Dermis microvascular lymphatic vessel endothelial cell (primary cell): ENCODE results near the gene SPSB1. TPM values are rescaled to one million over a fixed set of nuclear protein-coding genes. Genes with fewer than 3 reads are reported as not detected.
A peak's percentile ranks its signal among the peaks of the same experiment; 100 is the strongest.

Source experiments
- DNase-seq, 2 donors: peaks; one replicate each; pipeline versions ENCODE4 v3.0.0 to v3.0.0-alpha.2; 2010; ENCODE audit warnings: low read depth in 2 of 2
- total RNA-seq: library from RNA; depleted of rRNA; stranded (reverse); fragments of >200 nt; gene quantifications from 2 replicates; pipeline ENCODE4 v1.2.1, GENCODE V29; 2014

Gene SPSB1
- total RNA-seq, 1 donor from 2014 or later: 26.4 TPM

DNA sequence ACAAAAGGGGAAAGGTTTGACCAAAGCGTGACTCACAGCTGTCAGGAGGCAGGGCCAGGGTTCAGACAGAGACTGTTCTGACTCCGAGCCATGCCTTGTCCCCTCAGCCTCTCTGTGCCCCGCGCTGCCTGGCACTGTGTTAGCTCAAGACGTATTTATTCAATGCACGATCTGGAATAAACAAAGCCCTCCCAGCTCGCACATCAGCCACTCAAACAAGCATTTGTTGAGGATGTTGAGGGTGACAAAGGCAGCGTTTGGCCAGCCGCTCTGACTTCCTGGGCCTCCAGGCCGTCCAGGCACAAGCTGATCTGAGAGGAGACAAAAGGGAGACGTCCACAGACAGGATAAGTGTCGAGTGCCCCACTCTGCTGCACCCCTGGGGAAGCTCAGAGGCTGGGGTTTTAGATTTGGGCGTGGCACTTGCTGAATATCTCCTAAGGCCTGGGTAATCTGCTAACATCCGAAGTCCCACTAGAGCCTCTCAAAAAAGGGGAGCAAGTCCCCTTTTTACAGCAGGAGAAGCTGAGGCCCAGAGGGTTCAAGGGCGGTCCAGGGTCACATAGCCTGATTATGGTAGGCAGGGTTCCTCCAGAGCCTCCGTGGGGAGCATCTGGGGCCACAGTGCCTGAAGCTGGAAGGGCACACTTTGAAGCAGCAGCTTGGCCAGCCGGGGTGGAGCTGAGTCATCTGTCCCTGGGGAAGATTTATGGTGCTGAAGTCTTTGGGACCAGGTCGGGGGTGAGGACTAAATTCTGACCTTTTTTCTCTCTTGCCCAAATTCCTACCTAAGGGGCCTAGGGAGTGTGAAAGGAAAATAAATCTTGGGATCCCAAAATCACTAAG lies 95.9 kb downstream of the SPSB1 start:
- DNase-seq: no peak

DNA sequence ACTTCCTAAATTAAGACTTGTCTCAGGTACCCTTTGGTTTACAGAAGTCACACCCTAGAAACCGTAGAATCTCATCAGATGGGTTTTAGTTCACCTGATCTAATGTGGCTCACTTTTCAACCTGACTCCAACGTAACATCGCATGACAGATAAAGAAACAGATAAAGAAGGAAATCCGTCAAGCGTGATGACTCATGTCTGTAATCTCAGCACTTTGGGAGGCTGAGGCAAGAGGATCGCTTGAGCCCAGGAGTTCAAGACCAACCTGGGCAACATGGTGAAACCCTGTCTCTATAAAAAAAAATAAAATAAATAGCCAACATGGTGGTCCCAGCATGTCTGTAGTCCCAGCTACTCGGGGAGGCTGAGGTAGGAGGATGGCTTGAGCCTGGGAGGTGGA lies 97.3 kb downstream of the SPSB1 start:
- no peak for DNase-seq

DNA sequence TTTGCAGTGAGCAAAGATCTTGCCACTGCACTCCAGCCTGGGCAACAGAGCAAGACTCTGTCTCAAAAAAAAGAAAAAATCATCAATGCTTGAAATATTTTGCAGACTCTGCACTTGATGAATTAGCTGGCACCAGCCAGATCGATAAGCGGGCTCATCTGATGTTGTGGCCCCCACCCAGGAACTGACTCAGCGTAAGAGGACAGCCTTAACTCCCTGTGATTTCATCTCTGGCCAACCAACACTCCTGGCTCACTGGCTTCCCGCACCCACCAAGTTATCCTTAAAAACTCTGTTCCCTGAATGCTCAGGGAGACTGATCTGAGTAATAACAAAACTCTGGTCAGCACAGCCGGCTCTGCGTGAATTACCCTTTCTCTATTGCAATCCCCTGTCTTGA lies 98.9 kb downstream of the SPSB1 start:
- no peak for DNase-seq

DNA sequence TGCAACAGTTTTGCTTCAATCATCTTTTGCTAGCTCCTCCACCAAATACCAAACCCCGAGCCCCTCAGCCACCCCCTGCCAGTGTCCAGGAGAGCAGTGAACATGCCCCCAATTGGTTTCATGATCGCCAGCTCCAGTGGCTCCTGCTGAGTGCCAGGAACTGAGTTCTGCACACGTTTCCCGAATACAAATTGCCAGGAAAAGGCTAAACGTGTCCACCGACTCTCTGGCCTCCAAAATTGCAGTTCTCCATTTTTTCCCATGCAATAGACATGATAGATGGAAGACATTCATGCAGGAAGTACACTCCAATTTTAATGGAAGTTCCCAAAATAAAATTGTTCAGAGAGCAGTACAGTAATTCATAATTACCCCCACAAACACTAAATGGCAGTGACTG lies 101.3 kb downstream of the SPSB1 start:
- peak in 1 of 2 donors; percentile 63 for DNase-seq

DNA sequence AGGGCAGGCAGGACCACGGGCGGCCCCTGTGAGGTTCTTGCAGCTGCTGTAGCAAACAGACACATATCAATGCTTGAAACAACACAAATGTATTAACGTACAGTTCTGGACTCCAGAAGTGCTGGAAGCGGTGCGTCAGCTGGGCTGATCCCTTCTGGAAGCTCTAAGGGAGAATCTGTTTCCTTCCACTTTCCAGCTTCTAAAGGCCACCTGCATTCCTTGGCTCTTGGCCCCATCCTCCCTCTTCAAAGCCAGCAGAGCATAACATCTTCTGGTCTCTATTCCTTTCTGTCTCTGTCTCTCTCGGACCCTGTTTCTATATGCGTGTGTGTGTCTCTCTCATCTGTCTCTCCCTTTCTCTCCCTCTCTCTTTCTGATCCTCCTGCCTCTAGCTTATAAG lies 102.3 kb downstream of the SPSB1 start:
- DNase-seq: no peak

DNA sequence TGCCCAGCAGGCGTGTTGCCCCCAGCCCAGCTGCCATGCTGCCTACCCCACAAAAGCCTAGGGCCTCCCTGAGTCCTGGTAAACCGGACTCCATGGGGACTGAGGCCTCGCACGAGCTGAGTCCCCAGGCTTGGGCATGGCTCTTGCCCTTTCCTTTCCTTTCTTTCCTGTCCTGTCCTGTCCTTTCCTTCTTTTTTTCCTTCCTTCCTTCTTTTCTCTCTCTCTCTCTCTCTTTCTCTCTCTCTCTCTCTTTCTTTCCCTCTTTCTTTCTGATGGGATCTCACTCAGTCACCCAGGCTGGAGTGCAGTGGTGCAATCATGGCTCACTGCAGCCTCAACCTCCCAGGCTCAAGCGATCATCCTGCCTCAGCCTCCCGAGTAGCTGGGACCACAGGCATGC lies 104.4 kb downstream of the SPSB1 start:
- no peak for DNase-seq

DNA sequence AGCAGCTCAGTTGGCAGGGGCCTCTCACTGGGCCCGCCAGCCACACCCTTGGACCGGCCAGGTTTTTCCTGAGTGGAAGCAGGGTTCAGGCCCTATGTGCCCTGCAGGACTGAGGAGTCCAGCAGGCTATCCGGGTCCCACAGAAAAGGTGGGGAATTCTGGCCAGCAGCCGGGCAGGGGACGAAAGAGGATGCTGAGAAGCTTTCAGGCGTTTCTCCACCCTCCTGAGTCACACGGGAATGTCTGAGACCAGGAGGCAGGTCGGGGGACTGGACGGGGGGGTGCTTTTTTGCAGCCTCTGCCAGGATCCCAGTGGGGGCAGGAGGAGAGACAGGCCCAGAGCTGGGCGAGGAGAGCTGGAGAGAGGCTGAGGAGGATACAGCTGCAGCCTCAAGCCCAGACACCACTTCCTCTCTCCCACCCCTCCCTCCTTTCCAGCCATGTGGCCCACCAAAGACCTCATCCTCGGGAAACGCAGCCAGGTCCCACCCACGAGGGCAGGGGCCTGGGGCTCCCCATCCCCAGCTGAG lies 105.4 kb downstream of the SPSB1 start:
- peak; percentile 85 to 100 for DNase-seq

DNA sequence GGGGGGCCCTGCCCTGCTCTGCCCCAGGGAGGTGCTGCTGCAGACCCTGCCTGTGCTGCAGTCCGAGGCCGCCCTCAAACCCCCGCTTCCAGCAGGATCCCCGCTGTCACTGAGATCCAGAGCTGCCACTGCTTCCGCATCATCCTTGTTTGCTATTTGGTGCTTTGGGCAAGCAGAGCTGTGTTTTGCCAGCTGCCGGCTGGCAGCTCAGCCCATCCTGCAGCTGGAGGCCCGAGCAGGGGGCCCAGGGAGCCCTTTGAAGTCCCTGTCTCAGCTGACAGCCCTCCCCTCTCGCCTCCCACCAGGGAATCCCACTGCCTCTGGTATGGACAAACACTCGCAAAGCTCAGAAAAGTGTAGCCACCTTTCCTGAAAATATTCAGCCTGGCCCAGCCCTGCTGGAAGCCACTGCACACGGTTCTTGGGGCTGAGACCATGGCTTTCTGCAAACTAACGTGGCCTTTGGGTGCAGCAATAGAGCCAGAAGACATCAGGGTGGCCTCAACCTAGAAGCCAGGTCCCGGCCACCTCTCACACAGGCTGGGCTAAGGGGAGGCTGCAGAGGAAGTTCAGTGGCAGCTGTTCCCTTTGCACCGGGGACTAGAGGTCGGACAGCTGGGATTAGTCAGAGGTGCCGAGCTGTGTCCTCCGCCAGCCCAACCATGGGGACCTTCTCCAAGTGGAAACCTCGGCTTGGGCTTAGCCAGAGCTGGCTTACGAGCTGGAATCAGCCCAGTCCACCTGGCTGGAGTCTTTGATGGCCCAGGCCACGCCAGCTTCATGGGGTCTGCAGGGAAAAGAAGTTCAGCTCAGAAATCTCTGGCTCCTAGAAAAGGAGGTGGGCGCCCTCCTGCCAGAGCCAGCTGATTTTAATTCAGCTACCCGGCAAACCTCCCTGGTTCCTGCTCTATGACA lies 107.1 kb downstream of the SPSB1 start:
- DNase-seq: peak; percentile 76 to 92

DNA sequence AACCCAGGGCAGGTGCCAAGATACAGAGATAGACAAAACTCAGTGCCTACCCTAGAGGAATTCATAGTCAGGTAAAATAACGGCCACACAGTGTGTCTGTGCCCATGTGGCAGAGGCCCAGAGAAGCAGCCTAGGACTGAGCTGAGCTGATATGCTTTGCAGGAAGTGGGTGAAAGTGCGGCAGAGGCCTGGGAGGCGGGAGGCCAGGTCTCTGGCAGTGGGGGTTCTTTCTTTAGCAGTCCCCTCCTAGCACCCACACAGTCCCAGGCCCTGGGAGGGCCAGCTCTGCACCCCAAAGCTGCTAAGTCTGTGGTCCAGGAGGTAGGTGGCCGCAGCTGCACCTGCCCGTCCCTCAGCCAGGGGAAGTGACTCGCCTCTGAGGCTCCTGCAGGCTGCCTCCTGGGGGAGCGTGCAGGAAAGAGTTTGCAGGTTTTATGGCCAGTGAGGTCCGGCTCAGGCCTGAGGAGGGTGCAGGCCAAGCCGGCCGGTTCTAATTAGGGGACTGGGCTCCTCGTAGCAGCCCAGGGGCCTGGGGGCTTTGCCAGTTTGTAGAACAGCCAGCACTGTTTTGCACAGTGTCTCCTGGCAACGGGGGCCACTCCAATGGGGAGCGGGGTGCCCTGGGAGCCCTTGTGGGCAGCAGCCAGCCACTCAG lies 107.9 kb downstream of the SPSB1 start:
- peak in 1 of 2 donors; percentile 75 for DNase-seq

DNA sequence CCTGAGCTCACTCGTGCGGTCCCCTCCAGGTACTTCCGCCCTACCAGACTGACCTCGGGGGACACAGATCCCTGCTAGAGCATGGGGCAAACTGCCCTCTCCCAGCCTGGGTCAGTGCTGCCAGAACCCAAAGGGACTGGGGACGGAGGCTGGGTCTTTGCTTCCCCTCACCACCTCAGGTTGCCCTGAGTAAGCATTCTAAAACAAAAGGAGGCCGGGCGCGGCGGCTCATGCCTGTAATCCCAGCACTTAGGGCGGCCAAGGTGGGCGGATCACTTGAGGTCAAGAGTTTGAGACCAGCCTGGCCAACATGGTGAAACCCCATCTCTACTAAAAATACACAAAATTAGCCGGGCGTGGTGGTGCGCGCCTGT lies 108.4 kb downstream of the SPSB1 start:
- no peak for DNase-seq

DNA sequence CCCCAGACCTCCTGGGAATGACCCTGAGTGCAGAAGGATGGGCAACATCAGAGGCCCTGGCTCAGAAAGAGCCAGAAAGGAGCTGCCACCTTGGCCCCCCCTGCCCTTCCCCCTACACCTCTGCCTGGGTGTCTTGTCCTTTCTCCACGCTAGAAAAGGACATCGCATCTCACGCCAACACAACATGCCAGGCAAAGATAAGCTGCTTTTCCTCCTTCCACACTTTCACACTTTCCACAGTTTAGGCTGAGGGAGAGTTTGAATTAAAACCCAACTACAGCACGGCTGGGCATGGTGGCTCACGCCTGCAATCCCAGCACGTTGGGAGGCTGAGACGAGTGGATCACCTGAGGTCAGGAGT lies 109.5 kb downstream of the SPSB1 start:
- DNase-seq: no peak

DNA sequence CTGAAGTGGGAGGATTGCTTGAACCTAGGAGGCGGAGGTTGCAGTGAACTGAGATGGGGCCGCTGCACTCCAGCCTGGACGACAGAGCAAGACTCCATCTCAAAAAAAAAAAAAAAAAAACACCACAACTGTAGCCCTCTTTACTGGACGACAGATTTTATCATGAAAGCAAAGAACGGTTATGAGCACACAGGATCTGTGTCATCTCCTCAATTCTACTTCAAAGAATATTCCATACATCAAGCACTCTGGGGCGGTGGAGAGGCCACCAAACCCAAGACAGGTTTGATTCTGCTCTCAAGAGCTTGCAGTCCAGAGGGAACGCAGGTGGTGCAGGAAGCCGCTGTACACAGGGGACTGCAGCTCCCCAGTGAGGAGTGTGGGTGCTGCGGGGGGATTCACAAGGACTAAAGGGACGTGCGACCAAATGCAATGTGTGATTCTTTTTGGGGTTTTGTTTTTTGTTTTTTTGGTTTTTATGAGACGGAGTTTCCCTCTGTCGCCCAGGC lies 110.1 kb downstream of the SPSB1 start:
- peak in 1 of 2 donors; percentile 50 for DNase-seq

DNA sequence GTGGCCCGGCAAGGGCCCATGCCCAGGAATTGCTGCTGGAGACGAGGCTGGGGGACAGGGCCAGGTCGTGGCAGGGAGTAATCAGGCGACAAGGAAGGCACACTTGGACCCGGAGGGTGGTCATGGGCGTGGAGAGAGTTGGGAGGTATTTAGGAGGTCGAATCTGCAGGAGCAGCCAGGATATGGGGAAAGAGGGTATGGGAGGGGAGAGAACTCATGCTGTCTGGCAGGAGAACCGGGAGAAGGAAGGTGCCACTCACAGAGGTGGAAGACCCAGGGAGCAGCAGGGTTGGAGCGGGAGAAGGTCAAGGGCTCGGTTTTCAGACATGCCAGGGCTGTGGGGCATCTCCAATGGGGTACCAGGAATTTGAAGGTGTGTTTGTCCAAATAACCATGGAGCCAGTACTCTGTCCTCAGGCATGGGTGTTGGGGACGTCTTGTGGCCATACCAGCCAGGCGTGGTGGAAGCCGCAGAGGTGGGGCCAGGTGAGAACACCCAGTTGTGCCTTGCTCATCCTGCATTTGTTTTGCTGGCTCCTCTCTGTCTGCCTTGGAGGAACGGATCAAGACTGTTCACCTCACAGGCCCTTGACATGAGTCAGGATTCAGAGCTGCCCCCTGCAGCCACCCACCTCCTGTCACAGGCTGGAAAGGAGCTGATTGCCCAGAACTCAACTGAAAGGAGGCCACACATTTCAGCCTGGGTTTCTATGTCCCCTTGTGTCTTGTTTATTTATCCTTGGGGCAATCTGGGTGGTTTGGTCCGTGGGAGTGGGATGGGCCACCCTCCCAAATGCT lies 111.6 kb downstream of the SPSB1 start:
- no peak for DNase-seq

DNA sequence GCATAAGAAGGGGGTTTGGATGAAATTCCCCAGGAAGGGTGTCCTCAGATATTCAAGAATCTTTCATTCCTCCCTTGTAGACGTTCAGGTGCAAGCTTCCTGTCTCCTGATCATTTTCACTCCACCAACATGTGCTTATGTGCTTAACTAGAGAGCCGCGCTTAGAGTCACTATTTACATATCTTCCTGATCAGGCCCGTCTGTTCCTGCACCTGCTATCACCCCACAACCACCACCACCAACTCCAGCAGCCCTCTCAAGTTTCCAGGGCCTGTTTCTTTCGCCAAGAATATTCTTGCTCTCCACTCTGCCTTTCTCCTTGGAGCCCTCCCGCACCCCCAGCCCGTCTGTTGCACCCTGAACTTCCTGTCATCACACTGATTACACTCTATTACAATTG lies 113.4 kb downstream of the SPSB1 start:
- DNase-seq: no peak

DNA sequence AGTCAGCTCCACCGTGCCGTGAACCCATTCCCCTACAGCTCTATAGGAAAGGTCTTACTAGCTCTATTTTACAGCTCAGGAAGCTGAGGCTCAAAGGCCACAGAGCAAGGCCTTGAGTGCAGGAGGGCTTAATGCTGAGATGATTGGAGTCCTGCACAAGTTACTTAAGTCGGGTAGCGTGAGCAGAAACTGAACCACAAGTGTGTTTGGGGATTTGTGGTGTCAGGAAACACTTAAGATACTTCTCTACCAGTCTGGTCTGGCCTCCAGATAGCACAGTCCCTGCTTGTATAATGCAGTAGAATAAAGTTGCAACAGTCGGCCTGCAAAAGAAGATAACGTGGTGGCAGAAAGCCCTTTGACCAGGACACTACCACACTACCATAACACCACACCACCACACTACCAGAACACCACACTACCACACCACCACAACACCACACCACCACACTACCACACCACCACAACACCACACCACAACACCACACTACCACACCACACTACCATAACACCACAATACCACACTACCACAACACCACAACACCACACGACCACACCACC lies 118.1 kb downstream of the SPSB1 start:
- DNase-seq: peak in 1 of 2 donors; percentile 24

DNA sequence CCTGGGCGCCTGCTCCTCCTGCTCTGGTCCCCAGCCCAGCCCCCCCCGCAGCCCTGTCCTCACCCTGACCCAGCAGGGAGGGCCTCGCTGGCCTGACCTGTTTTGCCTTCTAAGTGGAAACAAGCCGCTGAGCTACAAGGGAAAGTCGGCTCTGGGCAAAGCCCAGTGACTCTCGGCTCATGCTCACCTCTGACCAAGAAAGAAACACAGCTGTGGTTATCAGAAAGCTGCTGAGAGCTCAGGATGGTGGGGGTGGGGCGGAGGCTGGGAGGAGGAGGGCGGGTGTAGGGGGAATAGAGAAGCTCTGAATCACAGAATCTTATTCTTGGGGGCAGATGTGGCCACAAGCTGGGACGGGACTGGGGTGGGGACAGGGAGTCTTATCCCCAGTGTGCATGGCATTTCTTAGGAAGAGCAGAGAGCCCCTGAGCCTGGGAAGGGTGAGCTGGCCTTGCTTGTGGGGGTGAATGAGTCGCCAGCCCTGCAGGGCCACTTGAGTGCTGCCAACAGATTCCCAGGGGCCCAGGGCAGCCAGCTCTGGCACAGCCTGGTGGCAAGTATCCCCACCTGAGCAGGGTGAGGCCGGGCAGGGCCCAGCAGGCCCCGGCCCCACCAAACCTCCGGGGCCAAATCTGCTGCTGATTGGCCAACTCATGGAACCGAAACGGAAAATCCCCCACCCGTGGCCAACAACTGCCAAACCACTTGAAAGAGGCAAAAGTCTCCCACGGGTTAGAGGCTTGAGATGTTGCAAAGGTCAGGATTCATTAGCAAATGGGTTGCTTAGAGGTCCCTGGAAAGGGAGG lies 120.6 kb downstream of the SPSB1 start:
- DNase-seq: peak in 1 of 2 donors; percentile 65

DNA sequence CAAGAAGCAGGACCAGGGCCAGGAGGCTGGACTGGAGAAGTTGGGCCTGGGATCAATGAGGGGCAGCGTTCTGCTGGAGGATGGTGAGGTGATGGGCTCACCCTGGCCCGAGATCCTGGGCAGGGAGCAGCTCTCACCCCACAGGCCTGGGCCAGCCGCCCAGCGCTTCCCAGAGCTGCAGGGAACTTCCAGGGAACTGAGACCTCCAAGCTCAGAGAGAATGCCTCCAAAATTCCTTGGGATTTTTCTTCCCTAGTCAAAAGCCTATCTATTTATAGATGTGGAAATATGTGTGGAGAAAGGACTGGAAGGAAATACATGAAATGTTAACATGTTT lies 121.2 kb downstream of the SPSB1 start:
- DNase-seq: peak in 1 of 2 donors; percentile 33

DNA sequence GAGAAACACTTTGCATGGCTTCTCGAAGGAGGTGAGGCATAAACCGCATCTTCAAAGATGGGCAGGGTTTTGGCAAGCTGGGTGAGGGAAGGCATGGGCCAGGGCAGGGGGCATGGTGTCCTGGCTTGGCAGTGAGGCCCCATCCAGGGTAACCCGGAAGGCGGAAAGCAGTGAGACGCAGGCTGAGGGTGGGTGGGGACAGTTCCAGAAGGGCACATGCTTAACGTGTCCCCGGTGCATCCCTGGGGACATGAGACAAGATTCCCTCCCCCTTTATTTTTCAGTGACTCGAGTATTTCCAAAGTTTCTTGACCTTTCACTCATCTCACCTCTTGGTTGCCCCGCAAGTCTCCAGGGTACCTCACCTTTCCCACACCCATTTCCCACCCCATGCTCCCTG lies 123.8 kb downstream of the SPSB1 start:
- no peak for DNase-seq

DNA sequence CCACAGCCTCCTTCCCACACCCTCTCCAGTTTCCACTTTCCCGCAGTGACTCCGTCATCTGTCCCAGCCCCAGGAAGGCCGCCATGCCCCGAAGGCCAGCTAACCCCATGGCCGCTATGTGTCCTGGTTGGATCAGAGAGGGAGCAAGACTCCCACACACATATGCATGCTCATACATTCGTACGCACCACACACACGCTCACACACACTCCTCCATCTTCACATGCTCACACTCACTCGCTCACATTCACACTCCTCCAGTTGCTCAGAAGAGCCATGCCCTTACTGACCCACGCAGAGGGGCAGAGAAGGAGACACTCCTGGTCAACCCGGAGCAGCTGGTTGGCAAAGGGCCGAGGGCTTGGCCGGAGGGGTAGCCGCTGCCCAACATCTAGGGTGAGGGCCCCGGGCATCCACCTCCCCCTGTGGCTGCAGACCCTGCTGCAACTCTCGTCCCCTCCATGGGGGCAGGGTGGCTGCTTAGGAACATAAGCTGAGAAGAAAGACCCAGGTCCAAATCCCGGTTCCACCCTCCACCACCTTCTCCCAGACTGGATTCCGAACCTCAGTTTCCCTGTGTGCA lies 124.3 kb downstream of the SPSB1 start:
- no peak for DNase-seq
